ENCODE measurements around the gene GTPBP3. TPM values are rescaled to one million over a fixed set of nuclear protein-coding genes. Genes with fewer than 3 reads are reported as not detected.
"Not testable (repeated sequence)": the region's sequence is repeated elsewhere in the genome, so short reads cannot be mapped to it uniquely, and the experiment has no call there.

Gene GTPBP3
- total RNA-seq, 2 experiments from 2014 or later: 83.2 to 113 TPM

DNA sequence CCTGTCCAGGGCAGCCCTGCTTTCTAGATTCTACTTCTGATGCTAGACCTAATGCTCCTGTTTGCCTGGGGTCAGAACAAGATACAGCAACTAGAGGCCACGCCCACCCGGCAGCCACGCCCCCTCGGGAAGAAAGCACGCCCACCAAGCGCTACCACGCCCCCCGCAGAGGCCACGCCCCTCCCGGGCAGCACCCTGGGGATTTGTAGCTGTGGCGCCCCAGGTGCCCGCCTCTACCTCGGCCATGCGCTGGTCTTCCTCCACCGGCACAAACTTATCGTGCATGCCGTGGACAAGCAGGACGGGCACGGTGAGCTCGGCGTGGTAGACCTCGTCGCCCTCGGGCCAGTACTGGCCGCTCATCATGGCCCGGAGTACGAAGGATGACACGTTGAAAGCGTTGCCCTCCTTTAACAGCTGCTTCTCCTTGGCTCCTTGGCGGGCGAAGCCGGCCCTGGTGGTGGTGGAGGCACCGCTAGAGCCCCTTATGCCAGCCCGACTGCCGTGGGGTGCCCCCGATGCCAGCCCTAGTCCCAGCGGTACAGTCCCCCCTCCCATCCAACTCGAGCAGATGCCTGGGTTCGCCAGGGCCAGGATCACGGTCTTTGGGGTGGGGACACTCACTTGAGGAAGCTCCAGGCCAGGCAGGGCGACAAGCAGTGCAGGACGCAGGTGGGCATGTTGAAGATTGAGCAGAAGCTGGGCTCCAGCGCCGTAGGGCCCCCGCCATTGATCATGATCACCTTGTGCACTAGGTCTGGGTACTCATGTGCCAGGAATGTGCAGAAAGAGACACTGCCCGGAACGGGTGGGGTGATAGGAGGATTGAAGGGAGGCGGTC is 43.1 kb upstream of the GTPBP3 start:
- Histone ChIP-seq H3K9me2 (ENCODE audit: insufficient read depth, low read length) (no peaks in the 10 kb centered on the region), H3K27ac (ENCODE audit: low read depth, low read length, poor library complexity, severe bottlenecking) (peak overlapping the region; percentile 27), H3K36me3 (ENCODE audit: insufficient read depth, low read length) (peaks cover 30% of the 10 kb centered on the region), H4K20me1 (ENCODE audit: insufficient read depth, low read length) (no peaks in the 10 kb centered on the region), H3K4me1 (ENCODE audit: insufficient read depth, low read length, poor library complexity, severe bottlenecking) (peaks cover 27% of the 10 kb centered on the region), H3K4me2 (ENCODE audit: low read length) (peak overlapping the region; percentile 88), H2AFZ (ENCODE audit: low read length) (no peak overlapping the region), H3K9me3 (ENCODE audit: low read length) (no peaks in the 10 kb centered on the region), H3K4me3 (ENCODE audit: low read depth, low read length, poor library complexity, severe bottlenecking) (peak overlapping the region; percentile 77), H3K79me2 (ENCODE audit: insufficient read depth, low read depth, low read length) (peaks cover 10% of the 10 kb centered on the region; the same call in 1 of the 2 replicates)
- intact Hi-C loops (cut with micrococcal nuclease; ENCODE audit: unreplicated experiment): no loop called here
- ChIA-PET CTCF (ENCODE audit: unreplicated experiment) (interaction anchor here (0.9 to 1.0 kb wide), 2 partner anchors 9 to 11 kb away, joined by 3 read pairs; partner anchors contain the start of genes ABHD8 and MRPL34), POLR2A (interaction anchor here (0.6 kb wide), 1 partner anchor 405 kb away, joined by 3 read pairs; the partner anchor contains the start of gene F2RL3)
- TF ChIP-seq EZH2phosphoT487 (IDR thresholded peaks at IDR 0.05; ENCODE audit: borderline replicate concordance, low read depth, low read length): no peak
- TF ChIP-seq, protein P1, sequence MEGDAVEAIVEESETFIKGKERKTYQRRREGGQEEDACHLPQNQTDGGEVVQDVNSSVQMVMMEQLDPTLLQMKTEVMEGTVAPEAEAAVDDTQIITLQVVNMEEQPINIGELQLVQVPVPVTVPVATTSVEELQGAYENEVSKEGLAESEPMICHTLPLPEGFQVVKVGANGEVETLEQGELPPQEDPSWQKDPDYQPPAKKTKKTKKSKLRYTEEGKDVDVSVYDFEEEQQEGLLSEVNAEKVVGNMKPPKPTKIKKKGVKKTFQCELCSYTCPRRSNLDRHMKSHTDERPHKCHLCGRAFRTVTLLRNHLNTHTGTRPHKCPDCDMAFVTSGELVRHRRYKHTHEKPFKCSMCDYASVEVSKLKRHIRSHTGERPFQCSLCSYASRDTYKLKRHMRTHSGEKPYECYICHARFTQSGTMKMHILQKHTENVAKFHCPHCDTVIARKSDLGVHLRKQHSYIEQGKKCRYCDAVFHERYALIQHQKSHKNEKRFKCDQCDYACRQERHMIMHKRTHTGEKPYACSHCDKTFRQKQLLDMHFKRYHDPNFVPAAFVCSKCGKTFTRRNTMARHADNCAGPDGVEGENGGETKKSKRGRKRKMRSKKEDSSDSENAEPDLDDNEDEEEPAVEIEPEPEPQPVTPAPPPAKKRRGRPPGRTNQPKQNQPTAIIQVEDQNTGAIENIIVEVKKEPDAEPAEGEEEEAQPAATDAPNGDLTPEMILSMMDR (conservative IDR thresholded peaks at IDR 0.05; ENCODE audit: low read length): no peak
- BruUV-seq (replicated peaks): no TSS peak
- DNase-seq (ENCODE audit: low spot score): peak; percentile 79

DNA sequence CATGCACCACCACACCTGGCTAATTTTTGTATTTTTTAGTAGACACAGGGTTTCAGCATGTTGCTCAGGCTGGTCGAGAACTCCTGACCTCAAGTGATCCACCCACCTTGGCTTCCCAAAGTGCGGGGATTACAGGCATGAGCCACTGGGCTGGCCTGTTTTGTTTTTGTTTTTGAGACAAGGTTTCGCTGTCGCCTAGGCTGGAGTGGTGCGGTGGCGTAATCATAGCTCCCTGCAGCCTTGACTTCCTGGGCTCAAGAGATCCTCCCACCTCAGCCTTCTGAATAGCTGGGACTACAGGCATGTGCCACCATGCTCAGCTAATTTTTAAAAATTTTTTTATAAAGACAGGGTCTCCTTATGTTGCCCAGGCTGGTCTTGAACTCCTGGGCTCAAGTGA is 41.8 kb upstream of the GTPBP3 start:
- BruUV-seq (replicated peaks); CTCF ChIA-PET (ENCODE audit: unreplicated experiment): not testable (repeated sequence)

DNA sequence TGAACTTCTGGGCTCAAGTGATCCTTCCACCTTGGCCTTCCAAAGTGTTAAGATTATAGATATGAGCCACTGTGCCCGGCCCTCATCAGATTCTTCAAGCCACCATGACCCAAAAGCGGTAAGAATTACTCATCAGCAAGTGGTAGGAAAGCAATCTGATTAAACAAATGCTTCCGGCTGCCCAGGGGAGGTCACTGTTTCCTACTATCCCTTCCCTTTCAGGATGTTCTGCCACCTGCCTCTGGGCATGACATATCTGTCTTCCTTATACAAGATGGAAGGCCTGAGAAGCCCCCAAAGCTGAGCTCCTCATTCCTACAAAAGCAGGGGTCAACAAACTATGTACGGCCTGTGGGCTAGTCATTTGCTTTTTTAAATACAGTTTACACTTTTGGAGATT is 41.1 kb upstream of the GTPBP3 start:
- DNase-seq (ENCODE audit: low spot score): no peak

More for the DNA sequence above, 41.8 kb upstream of the GTPBP3 start:
- H3K4me3 ChIP-seq (ENCODE audit: low read depth, low read length, poor library complexity, severe bottlenecking); H3K27ac ChIP-seq (ENCODE audit: low read depth, low read length, poor library complexity, severe bottlenecking); H3K9me3 ChIP-seq (ENCODE audit: low read length); H3K79me2 ChIP-seq (ENCODE audit: insufficient read depth, low read depth, low read length); H2AFZ ChIP-seq (ENCODE audit: low read length); intact Hi-C loops (cut with micrococcal nuclease; ENCODE audit: unreplicated experiment); H3K9me2 ChIP-seq (ENCODE audit: insufficient read depth, low read length); H3K4me2 ChIP-seq (ENCODE audit: low read length); H4K20me1 ChIP-seq (ENCODE audit: insufficient read depth, low read length); DNase-seq (ENCODE audit: low spot score): not testable (repeated sequence)
- H3K4me1 ChIP-seq (ENCODE audit: insufficient read depth, low read length, poor library complexity, severe bottlenecking): peaks cover 27% of the 10 kb centered on the region
- POLR2A ChIA-PET: interaction anchor here (0.8 kb wide), 1 partner anchor 12 kb away, joined by 3 read pairs; no protein-coding TSS in a partner anchor
- peaks cover 30% of the 10 kb centered on the region for H3K36me3 ChIP-seq (ENCODE audit: insufficient read depth, low read length)

More for the DNA sequence above, 41.1 kb upstream of the GTPBP3 start:
- Histone ChIP-seq H3K4me2 (ENCODE audit: low read length) (no peak overlapping the region), H3K79me2 (ENCODE audit: insufficient read depth, low read depth, low read length) (peaks cover 10% of the 10 kb centered on the region; the same call in 1 of the 2 replicates), H3K27ac (ENCODE audit: low read depth, low read length, poor library complexity, severe bottlenecking) (no peak overlapping the region), H2AFZ (ENCODE audit: low read length) (no peak overlapping the region), H3K4me3 (ENCODE audit: low read depth, low read length, poor library complexity, severe bottlenecking) (no peak overlapping the region), H3K36me3 (ENCODE audit: insufficient read depth, low read length) (peaks cover 30% of the 10 kb centered on the region), H3K9me3 (ENCODE audit: low read length) (no peaks in the 10 kb centered on the region), H4K20me1 (ENCODE audit: insufficient read depth, low read length) (no peaks in the 10 kb centered on the region), H3K9me2 (ENCODE audit: insufficient read depth, low read length) (no peaks in the 10 kb centered on the region), H3K4me1 (ENCODE audit: insufficient read depth, low read length, poor library complexity, severe bottlenecking) (peaks cover 27% of the 10 kb centered on the region)
- intact Hi-C loops (cut with micrococcal nuclease; ENCODE audit: unreplicated experiment): no loop called here
- BruUV-seq (replicated peaks): no TSS peak
- no peak for TF ChIP-seq EZH2phosphoT487 (IDR thresholded peaks at IDR 0.05; ENCODE audit: borderline replicate concordance, low read depth, low read length)
- TF ChIP-seq, protein P1 (conservative IDR thresholded peaks at IDR 0.05; ENCODE audit: low read length): 0 out of 2 replicates have a peak, but pooled peaks have one; percentile 15
- CTCF ChIA-PET (ENCODE audit: unreplicated experiment): no interaction called here
- POLR2A ChIA-PET: no interaction called here
